Activated CD4-positive, alpha-beta T cell treated with anti-CD3 and anti-CD28 coated beads, Interleukin-2, amount 10 ng/mL, durations not matched to agents 24 days and 14 days (primary cell): ENCODE measurements around the gene PARD3B. TPM values are rescaled to one million over a fixed set of nuclear protein-coding genes. Genes with fewer than 3 reads are reported as not detected.

Source experiments
- DNase-seq: peaks from one replicate; pipeline ENCODE4 v3.0.0; 2022
- H3K27ac Mint-ChIP-seq: one replicate; pipeline ENCODE4 v1.8.0; 2022; ENCODE audit warnings: mild to moderate bottlenecking, mixed read lengths
- H3K27me3 Mint-ChIP-seq: one replicate; pipeline ENCODE4 v1.8.0; 2022; ENCODE audit warnings: mixed read lengths
- H3K36me3 Mint-ChIP-seq: one replicate; pipeline ENCODE4 v1.8.0; 2022; ENCODE audit warnings: low read depth, mild to moderate bottlenecking, mixed read lengths
- H3K4me1 Mint-ChIP-seq: one replicate; pipeline ENCODE4 v1.8.0; 2021; ENCODE audit warnings: mixed read lengths
- H3K4me3 Mint-ChIP-seq: one replicate; pipeline ENCODE4 v1.8.0; 2022; ENCODE audit warnings: mild to moderate bottlenecking, moderate library complexity, mixed read lengths
- H3K9me3 Mint-ChIP-seq: one replicate; pipeline ENCODE4 v1.8.0; 2021; ENCODE audit warnings: mixed read lengths
- intact Hi-C: fragments of 100-400 bp; cut with micrococcal nuclease; formaldehyde crosslinking; loops from one replicate; pipeline ENCODE4 v1.15.1; 2023
- total RNA-seq: library from RNA; stranded (reverse); gene quantifications from 2 replicates; pipeline ENCODE4 v1.2.3, GENCODE V29; 2022

The PARD3B gene
- total RNA-seq, 1 donor from 2014 or later, result 0.12 TPM

DNA sequence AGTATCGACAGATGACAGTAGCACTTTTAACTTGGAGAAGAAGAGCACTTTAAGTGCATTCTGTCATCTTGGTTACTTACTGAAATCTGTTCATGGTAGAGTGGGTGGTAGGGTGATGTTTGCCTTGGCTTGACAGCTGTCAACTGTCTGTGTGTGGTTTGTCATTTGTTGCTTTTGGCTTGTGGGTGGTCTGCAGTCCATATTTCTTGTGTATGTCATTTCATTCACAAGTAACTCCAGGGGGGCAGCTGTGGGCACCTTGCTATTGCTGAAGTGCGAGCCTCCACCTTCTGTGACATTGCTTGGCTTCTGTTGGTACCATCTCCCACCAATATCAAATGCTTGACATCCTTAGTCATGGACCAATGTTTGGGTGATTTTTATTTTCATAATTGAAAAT lies 825.5 kb downstream of the PARD3B start:
- intact Hi-C loops, result loop anchor here (10.0 kb wide), 1 partner anchor 1266 kb away; no protein-coding TSS in a partner anchor
- Mint-ChIP-seq H3K27me3 (peaks cover 7% of the 10 kb centered on the region), H3K4me3 (no peak overlapping the region), H3K9me3 (no peaks in the 10 kb centered on the region), H3K4me1 (no peaks in the 10 kb centered on the region), H3K27ac (no peak overlapping the region), H3K36me3 (no peaks in the 10 kb centered on the region)
- DNase-seq, result no peak

DNA sequence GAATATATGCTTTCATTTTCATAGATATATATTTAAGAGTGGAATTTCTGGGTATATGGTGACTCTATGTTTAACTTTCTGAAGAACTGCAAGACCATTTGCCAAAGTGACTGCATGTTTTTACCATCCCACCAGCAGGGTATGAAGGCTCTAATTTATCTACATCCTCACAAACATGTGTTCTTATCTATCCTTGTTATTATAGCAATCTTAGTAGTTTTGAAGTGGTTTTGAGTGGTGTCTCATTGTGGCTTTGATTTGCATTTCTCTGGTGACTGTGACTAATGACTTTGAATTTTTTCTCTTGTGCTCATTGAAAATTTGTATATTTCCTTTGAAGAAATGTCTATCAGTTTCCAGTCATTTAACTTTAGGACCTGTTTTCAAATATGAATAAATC lies 826.9 kb downstream of the PARD3B start:
- no peak overlapping the region for H3K27ac Mint-ChIP-seq
- no peak overlapping the region for H3K4me3 Mint-ChIP-seq
- H3K4me1 Mint-ChIP-seq, result peaks cover 2% of the 10 kb centered on the region
- peaks cover 4% of the 10 kb centered on the region for H3K27me3 Mint-ChIP-seq
- H3K36me3 Mint-ChIP-seq, result no peaks in the 10 kb centered on the region
- no peak for DNase-seq
- H3K9me3 Mint-ChIP-seq, result no peaks in the 10 kb centered on the region
- intact Hi-C loops, result loop anchor here (10.0 kb wide), 1 partner anchor 1267 kb away; no protein-coding TSS in a partner anchor

DNA sequence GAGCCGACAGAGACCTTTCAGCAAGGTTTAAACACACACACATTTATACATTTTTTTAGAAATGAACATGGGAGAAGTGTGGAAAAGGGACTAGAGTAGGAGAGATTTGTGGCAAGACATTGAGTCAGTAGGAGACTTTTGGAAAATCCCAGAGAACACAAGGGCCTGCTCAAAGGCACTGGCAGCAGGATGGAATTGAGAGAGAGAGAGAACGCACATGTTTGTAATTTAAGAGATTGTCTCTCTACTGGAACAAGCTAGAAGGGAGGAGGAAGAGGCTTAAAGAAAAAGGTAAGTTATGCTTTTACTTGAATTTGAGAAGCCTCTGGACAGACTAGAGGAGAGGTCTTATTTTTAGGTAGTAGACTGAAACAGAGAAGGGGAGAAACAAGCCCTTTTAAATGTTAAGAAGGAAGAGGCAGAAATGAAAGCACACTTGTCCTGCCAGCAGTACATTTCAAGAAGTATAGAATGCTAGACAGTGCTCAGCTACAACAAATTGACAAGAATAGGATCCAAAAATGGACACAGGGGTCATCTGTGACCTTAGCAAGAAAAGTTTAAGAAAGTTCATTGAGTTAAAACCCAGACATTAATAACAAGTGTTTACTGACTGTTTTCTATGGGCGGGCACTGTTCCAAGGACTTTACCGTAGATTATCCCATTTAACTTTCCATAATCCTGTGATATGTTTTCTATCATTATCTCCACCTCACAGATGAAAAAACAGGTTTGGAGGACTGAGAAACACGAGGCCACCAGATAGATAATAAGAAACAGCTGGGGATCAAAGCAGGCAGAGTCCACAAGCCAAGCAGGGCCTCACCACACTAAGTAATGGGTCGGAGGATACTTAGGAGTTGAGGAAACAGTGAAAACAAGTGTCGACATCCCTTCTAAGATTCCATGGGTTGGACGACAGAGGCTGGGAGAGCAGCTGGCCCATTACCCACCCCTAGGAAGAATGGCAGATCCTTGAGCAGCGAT lies 830.5 kb downstream of the PARD3B start:
- no peak for DNase-seq
- H3K27ac Mint-ChIP-seq, result no peak overlapping the region
- intact Hi-C loops, result loop anchor here (10.0 kb wide), 1 partner anchor 1271 kb away; no protein-coding TSS in a partner anchor
- H3K4me3 Mint-ChIP-seq, result no peak overlapping the region
- H3K4me1 Mint-ChIP-seq, result peaks cover 5% of the 10 kb centered on the region
- H3K27me3 Mint-ChIP-seq, result no peaks in the 10 kb centered on the region
- H3K36me3 Mint-ChIP-seq, result no peaks in the 10 kb centered on the region
- no peaks in the 10 kb centered on the region for H3K9me3 Mint-ChIP-seq

DNA sequence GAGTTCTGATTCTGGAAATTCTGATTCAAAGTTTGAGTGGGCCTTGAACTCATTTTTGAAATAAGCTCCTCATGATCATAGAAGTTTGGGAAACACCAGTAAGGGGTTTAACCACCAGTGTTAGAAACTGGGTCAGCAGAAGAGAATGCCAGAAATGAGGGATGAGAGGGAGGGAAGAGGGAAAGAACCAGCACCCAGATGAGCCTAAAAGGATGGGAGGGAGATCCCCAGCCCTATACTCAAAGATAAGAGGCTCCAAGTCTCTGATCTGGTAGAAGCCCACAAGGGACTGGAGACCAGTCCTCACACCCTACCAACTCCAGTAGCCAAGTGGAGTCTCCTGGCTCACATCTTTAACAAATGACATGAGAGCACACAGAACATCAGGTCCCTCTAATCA lies 832.0 kb downstream of the PARD3B start:
- no peak for DNase-seq
- H3K36me3 Mint-ChIP-seq, result no peaks in the 10 kb centered on the region
- peaks cover 5% of the 10 kb centered on the region for H3K4me1 Mint-ChIP-seq
- intact Hi-C loops, result loop anchor here (10.0 kb wide), 1 partner anchor 1273 kb away; no protein-coding TSS in a partner anchor
- H3K4me3 Mint-ChIP-seq, result no peak overlapping the region
- H3K9me3 Mint-ChIP-seq, result no peaks in the 10 kb centered on the region
- no peak overlapping the region for H3K27ac Mint-ChIP-seq
- no peaks in the 10 kb centered on the region for H3K27me3 Mint-ChIP-seq

DNA sequence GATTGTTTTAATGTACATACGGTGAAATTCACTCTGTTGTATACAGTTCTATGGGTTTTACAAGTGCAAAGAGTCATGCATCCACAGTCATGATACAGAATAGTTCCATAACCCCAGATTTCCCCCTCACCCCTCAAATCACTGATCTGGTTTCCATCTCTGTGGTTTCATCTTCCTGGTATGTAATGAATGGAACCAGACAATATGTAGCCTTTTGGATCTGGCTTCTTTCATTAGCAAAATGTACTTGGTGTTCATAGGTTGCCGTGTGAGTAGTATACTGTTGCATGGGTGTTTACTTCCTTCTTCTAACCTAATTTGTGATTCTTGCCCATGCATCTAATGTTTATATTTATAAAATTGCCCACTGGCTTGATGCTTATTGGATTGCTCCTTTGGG lies 838.3 kb downstream of the PARD3B start:
- DNase-seq, result no peak
- Mint-ChIP-seq H3K36me3 (no peaks in the 10 kb centered on the region), H3K27me3 (peaks cover 7% of the 10 kb centered on the region), H3K4me3 (no peak overlapping the region), H3K9me3 (no peaks in the 10 kb centered on the region), H3K27ac (no peak overlapping the region), H3K4me1 (no peaks in the 10 kb centered on the region)
- intact Hi-C loops, result no loop called here

DNA sequence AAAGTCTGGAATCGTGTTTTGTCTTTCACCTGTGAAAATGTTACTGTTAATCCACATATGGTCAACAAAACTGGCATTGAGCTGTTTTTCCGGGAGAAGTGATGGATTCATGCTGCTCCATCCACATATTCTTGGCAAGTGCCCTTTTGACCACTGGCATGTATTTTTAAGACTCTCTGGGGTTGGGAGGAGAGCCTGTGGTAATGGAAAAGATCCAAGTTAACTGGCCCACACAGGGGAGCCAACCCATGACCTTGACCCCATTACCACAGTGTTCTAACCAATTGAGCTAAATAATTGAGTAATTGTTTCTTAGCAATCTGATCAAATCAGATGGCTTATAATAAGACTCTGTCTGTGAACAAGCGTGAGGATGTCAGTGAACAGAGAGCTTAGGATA lies 840.8 kb downstream of the PARD3B start:
- no peaks in the 10 kb centered on the region for H3K4me1 Mint-ChIP-seq
- no peak overlapping the region for H3K4me3 Mint-ChIP-seq
- peaks cover 10% of the 10 kb centered on the region for H3K27me3 Mint-ChIP-seq
- no peak overlapping the region for H3K27ac Mint-ChIP-seq
- no peaks in the 10 kb centered on the region for H3K9me3 Mint-ChIP-seq
- DNase-seq, result no peak
- H3K36me3 Mint-ChIP-seq, result no peaks in the 10 kb centered on the region
- intact Hi-C loops, result no loop called here

DNA sequence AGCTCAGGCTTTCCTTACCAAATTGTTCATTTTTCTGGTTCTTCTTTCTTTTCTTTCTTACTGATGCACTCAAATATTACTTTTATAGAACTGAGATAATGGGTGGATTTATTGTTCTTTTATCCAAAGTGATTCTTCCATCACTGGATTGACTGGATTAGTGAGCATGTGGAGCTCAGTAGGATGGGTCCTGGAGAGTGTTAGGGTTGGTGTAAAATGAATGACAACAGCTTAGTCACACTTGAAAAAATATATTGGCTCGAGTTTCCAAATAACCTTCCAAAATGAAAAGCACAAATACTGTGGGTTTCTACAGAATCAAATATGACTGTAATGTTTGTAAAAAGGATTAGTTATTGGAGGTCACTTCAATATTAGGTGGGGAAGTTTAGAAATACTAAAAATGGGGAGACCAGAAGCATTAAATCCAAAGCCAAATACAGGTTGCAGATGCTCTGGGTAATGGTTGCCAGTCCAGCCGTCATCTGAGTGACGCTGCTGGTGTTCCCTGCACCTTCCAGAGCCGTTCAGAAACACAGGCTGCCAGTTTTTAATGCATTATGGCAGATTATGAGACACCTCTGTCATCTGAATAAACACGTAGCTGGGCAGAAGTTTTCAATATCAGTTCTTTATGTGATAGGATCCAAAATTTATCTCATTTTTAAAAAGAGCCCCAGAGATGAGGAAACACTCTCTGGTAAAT lies 842.2 kb downstream of the PARD3B start:
- intact Hi-C loops, result no loop called here
- no peak overlapping the region for H3K4me3 Mint-ChIP-seq

GRCh38 chr2:205390866-205391265 lies 845.6 kb downstream of the PARD3B start:
- Mint-ChIP-seq H3K4me3 (no peak overlapping the region), H3K9me3 (no peaks in the 10 kb centered on the region), H3K27ac (no peak overlapping the region), H3K36me3 (no peaks in the 10 kb centered on the region), H3K4me1 (no peaks in the 10 kb centered on the region), H3K27me3 (peaks cover 13% of the 10 kb centered on the region)
- intact Hi-C loops, result no loop called here
- no peak for DNase-seq

More for the DNA sequence above, 842.2 kb downstream of the PARD3B start:
- peaks cover 13% of the 10 kb centered on the region for H3K27me3 Mint-ChIP-seq
- no peak for DNase-seq
- H3K36me3 Mint-ChIP-seq, result no peaks in the 10 kb centered on the region
- H3K27ac Mint-ChIP-seq, result no peak overlapping the region
- no peaks in the 10 kb centered on the region for H3K4me1 Mint-ChIP-seq
- no peaks in the 10 kb centered on the region for H3K9me3 Mint-ChIP-seq

- Mint-ChIP-seq H3K27ac (no peak overlapping the region), H3K36me3 (no peaks in the 10 kb centered on the region), H3K9me3 (no peaks in the 10 kb centered on the region), H3K27me3 (peaks cover 8% of the 10 kb centered on the region), H3K4me1 (no peaks in the 10 kb centered on the region), H3K4me3 (no peak overlapping the region)
- DNase-seq, result no peak
- intact Hi-C loops, result no loop called here
These were observed 856.2 kb downstream of the PARD3B start for GRCh38 chr2:205401511-205401910.

DNA sequence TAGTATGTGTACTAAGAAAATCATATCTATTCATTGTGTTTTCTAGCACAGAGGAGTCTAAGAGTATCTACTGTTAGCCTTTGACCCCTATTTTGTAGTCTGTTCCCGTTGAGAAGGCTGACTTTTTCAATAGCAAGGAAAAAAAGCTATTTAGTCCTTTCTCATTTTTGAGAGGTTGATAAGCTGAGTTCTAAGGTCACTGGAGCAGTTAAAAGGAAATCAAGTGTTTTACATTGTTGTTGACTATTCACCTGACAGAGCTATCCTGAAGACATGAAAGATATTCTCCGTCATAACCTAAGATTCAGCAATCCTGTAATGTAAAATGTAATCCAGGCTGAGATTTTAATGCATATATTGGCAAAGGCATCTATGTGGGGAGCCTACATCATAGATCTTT lies 856.7 kb downstream of the PARD3B start:
- intact Hi-C loops, result no loop called here
- no peak for DNase-seq

DNA sequence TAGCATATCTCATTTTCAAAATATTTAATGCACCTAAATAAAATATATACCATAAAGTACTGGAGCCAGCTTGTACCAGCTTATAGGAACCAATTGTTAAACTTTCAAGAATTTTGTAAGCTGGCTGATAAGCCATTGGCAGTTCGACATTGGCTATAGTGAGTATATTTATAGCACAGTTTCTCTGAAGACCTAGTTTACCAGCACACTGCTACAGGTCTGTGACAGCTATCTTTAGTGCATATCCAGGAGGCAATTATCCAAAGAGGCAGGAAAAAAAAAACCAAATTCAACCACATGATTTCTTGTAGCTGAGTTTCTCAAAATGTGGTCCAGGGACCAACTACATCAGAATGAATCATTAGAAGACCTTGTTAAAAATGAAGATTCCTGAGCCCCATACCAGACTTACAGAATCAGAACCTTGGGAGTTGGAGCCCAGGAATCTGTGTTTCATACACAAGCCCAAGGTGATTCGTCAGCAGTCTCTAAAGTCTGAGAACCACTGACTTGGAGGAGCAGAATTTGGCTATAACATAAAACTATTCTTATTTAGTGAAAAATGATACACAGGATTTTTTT lies 858.1 kb downstream of the PARD3B start:
- Mint-ChIP-seq H3K4me1 (no peaks in the 10 kb centered on the region), H3K27ac (no peak overlapping the region), H3K27me3 (peaks cover 7% of the 10 kb centered on the region), H3K36me3 (no peaks in the 10 kb centered on the region), H3K9me3 (no peaks in the 10 kb centered on the region), H3K4me3 (no peak overlapping the region)
- no peak for DNase-seq
- intact Hi-C loops, result no loop called here

More for the DNA sequence above, 856.7 kb downstream of the PARD3B start:
- H3K4me1 Mint-ChIP-seq, result no peaks in the 10 kb centered on the region
- no peaks in the 10 kb centered on the region for H3K9me3 Mint-ChIP-seq
- no peak overlapping the region for H3K27ac Mint-ChIP-seq
- no peak overlapping the region for H3K4me3 Mint-ChIP-seq
- H3K36me3 Mint-ChIP-seq, result no peaks in the 10 kb centered on the region
- peaks cover 8% of the 10 kb centered on the region for H3K27me3 Mint-ChIP-seq

GRCh38 chr2:205405194-205405593 lies 859.9 kb downstream of the PARD3B start:
- H3K27ac Mint-ChIP-seq, result no peak overlapping the region
- no peak overlapping the region for H3K4me3 Mint-ChIP-seq
- no peaks in the 10 kb centered on the region for H3K4me1 Mint-ChIP-seq
- intact Hi-C loops, result no loop called here
- H3K27me3 Mint-ChIP-seq, result peaks cover 9% of the 10 kb centered on the region
- H3K36me3 Mint-ChIP-seq, result no peaks in the 10 kb centered on the region
- DNase-seq, result peak; percentile 18
- H3K9me3 Mint-ChIP-seq, result no peaks in the 10 kb centered on the region

DNA sequence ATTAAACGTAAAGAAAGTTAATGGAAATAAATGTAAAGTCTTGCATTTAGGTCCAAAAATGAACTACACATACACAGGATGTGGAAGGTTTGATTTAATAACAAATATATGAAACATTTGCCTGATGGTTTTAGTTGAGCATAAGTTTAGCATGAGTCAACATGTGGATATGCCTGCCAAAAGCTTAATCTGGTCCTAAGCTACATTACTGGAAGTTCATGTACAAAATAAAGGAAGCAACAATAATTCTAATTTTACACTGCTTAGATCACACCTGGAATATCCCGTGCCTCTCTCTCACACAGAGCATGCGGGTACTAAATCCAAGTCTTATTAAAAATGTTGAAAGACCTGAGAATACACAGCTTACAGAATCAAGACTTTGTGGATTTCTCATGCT lies 860.5 kb downstream of the PARD3B start:
- Mint-ChIP-seq H3K4me1 (no peaks in the 10 kb centered on the region), H3K27ac (no peak overlapping the region), H3K9me3 (no peaks in the 10 kb centered on the region), H3K4me3 (no peak overlapping the region), H3K36me3 (no peaks in the 10 kb centered on the region), H3K27me3 (peaks cover 9% of the 10 kb centered on the region)
- no peak for DNase-seq
- intact Hi-C loops, result no loop called here

- Mint-ChIP-seq H3K36me3 (no peaks in the 10 kb centered on the region), H3K4me3 (no peak overlapping the region), H3K4me1 (no peaks in the 10 kb centered on the region), H3K27ac (no peak overlapping the region), H3K27me3 (peaks cover 9% of the 10 kb centered on the region), H3K9me3 (no peaks in the 10 kb centered on the region)
- intact Hi-C loops, result no loop called here
- no peak for DNase-seq
These were observed 862.7 kb downstream of the PARD3B start for GRCh38 chr2:205407984-205408383.
